ENCODE measurements around the gene UBAC2.

DNA sequence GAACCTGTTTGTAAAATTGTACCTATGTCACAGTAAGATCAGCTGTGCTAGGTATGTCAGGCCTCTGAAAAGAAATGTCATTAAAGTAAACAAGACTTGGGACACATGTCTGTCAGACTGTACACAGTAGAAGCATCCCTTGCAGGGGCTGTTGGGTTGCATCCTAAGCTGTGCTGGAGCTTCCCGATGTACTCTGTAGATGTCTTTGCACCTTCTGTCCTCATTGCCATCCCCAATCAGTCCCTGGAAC lies 155.3 kb downstream of the UBAC2 start:
- TF ChIP-seq GLIS3 (CRISPR knock-in tag; IDR thresholded peaks at IDR 0.05) (no peak), ZFP30 (CRISPR knock-in tag; IDR thresholded peaks at IDR 0.05) (no peak), ZNF565 (CRISPR knock-in tag; conservative IDR thresholded peaks at IDR 0.05; ENCODE audit: low read depth) (no peak), ZFP3 (CRISPR knock-in tag; IDR thresholded peaks at IDR 0.05) (no peak), BACH2 (CRISPR knock-in tag; IDR thresholded peaks at IDR 0.05; ENCODE audit: borderline replicate concordance) (no peak), PPARA (CRISPR knock-in tag; IDR thresholded peaks at IDR 0.05; ENCODE audit: borderline replicate concordance) (no peak), OSR1 (CRISPR knock-in tag; IDR thresholded peaks at IDR 0.05) (no peak), CSDC2 (CRISPR knock-in tag; IDR thresholded peaks at IDR 0.05) (no peak), ZNF8 (CRISPR knock-in tag; IDR thresholded peaks at IDR 0.05) (no peak)
- TF ChIP-seq, protein P1, sequence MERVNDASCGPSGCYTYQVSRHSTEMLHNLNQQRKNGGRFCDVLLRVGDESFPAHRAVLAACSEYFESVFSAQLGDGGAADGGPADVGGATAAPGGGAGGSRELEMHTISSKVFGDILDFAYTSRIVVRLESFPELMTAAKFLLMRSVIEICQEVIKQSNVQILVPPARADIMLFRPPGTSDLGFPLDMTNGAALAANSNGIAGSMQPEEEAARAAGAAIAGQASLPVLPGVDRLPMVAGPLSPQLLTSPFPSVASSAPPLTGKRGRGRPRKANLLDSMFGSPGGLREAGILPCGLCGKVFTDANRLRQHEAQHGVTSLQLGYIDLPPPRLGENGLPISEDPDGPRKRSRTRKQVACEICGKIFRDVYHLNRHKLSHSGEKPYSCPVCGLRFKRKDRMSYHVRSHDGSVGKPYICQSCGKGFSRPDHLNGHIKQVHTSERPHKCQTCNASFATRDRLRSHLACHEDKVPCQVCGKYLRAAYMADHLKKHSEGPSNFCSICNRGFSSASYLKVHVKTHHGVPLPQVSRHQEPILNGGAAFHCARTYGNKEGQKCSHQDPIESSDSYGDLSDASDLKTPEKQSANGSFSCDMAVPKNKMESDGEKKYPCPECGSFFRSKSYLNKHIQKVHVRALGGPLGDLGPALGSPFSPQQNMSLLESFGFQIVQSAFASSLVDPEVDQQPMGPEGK (CRISPR knock-in tag; IDR thresholded peaks at IDR 0.05; ENCODE audit: borderline replicate concordance) = no peak
- TF ChIP-seq, protein P2, sequence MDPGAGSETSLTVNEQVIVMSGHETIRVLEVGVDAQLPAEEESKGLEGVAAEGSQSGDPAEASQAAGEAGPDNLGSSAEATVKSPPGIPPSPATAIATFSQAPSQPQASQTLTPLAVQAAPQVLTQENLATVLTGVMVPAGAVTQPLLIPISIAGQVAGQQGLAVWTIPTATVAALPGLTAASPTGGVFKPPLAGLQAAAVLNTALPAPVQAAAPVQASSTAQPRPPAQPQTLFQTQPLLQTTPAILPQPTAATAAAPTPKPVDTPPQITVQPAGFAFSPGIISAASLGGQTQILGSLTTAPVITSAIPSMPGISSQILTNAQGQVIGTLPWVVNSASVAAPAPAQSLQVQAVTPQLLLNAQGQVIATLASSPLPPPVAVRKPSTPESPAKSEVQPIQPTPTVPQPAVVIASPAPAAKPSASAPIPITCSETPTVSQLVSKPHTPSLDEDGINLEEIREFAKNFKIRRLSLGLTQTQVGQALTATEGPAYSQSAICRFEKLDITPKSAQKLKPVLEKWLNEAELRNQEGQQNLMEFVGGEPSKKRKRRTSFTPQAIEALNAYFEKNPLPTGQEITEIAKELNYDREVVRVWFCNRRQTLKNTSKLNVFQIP (CRISPR knock-in tag; IDR thresholded peaks at IDR 0.05; ENCODE audit: borderline replicate concordance, low read depth) = no peak
- TF ChIP-seq, protein P3, sequence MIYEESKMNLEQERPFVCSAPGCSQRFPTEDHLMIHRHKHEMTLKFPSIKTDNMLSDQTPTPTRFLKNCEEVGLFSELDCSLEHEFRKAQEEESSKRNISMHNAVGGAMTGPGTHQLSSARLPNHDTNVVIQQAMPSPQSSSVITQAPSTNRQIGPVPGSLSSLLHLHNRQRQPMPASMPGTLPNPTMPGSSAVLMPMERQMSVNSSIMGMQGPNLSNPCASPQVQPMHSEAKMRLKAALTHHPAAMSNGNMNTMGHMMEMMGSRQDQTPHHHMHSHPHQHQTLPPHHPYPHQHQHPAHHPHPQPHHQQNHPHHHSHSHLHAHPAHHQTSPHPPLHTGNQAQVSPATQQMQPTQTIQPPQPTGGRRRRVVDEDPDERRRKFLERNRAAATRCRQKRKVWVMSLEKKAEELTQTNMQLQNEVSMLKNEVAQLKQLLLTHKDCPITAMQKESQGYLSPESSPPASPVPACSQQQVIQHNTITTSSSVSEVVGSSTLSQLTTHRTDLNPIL (CRISPR knock-in tag; IDR thresholded peaks at IDR 0.05; ENCODE audit: low read depth) = no peak
- TF ChIP-seq, protein P4, sequence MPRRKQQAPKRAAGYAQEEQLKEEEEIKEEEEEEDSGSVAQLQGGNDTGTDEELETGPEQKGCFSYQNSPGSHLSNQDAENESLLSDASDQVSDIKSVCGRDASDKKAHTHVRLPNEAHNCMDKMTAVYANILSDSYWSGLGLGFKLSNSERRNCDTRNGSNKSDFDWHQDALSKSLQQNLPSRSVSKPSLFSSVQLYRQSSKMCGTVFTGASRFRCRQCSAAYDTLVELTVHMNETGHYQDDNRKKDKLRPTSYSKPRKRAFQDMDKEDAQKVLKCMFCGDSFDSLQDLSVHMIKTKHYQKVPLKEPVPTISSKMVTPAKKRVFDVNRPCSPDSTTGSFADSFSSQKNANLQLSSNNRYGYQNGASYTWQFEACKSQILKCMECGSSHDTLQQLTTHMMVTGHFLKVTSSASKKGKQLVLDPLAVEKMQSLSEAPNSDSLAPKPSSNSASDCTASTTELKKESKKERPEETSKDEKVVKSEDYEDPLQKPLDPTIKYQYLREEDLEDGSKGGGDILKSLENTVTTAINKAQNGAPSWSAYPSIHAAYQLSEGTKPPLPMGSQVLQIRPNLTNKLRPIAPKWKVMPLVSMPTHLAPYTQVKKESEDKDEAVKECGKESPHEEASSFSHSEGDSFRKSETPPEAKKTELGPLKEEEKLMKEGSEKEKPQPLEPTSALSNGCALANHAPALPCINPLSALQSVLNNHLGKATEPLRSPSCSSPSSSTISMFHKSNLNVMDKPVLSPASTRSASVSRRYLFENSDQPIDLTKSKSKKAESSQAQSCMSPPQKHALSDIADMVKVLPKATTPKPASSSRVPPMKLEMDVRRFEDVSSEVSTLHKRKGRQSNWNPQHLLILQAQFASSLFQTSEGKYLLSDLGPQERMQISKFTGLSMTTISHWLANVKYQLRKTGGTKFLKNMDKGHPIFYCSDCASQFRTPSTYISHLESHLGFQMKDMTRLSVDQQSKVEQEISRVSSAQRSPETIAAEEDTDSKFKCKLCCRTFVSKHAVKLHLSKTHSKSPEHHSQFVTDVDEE (CRISPR knock-in tag; IDR thresholded peaks at IDR 0.05) = no peak
